Smooth muscle cell (in vitro differentiated cells): ENCODE results near the gene NAALADL1. TPM values are rescaled to one million over a fixed set of nuclear protein-coding genes. Genes with fewer than 3 reads are reported as not detected.

ENCODE experiments used
- DNase-seq: peaks from one replicate; lab custom pipeline; 2025; ENCODE audit not compliant: unreplicated experiment; lab: John Stamatoyannopoulos, UW
- H2AFZ ChIP-seq: fragments of 200-600 bp; sonication (generic); 2 replicates; pipeline ENCODE4 v1.6.0; 2016; ENCODE audit warnings: antibody characterized with exemption, low read depth, mild to moderate bottlenecking
- H3F3A ChIP-seq: fragments of 200-600 bp; sonication (generic); 2 replicates; pipeline ENCODE4 v1.6.0; 2017; ENCODE audit warnings: antibody characterized with exemption, low read depth
- H3K27ac ChIP-seq: fragments of 200-600 bp; sonication (generic); 2 replicates; pipeline ENCODE4 v1.5.1; 2016; ENCODE audit warnings: low read depth, mild to moderate bottlenecking
- H3K27me3 ChIP-seq: fragments of 200-600 bp; sonication (generic); 2 replicates; pipeline ENCODE4 v1.6.1; 2016; ENCODE audit warnings: low read depth, mild to moderate bottlenecking
- H3K36me3 ChIP-seq: fragments of 200-600 bp; sonication (generic); 2 replicates; pipeline ENCODE4 v1.5.1; 2016; ENCODE audit warnings: low read depth
- H3K4me1 ChIP-seq: fragments of 200-600 bp; sonication (generic); 2 replicates; pipeline ENCODE4 v1.5.1; 2016; ENCODE audit warnings: low read depth
- H3K4me2 ChIP-seq: fragments of 200-600 bp; sonication (generic); 2 replicates; pipeline ENCODE4 v1.6.0; 2016; ENCODE audit warnings: mild to moderate bottlenecking
- H3K4me3 ChIP-seq: fragments of 200-600 bp; sonication (generic); 2 replicates; pipeline ENCODE4 v1.5.1; 2016; ENCODE audit warnings: mild to moderate bottlenecking
- H3K79me2 ChIP-seq: fragments of 200-600 bp; sonication (generic); 2 replicates; pipeline ENCODE4 v1.6.0; 2016; ENCODE audit warnings: low read depth, mild to moderate bottlenecking
- H3K9ac ChIP-seq: fragments of 200-600 bp; sonication (generic); 2 replicates; pipeline ENCODE4 v1.6.0; 2016; ENCODE audit warnings: low read depth
- H3K9me3 ChIP-seq: fragments of 200-600 bp; sonication (generic); replicated peaks from 2 replicates; pipeline ENCODE4 v1.5.1; 2016; ENCODE audit warnings: low read depth
- H4K20me1 ChIP-seq: fragments of 200-600 bp; sonication (generic); 2 replicates; pipeline ENCODE4 v1.6.0; 2016; ENCODE audit warnings: low read depth
- CTCF ChIP-seq: fragments of 200-600 bp; sonication (generic); IDR thresholded peaks from 2 replicates; pipeline ENCODE4 v1.5.1; 2017; ENCODE audit warnings: borderline replicate concordance, mild to moderate bottlenecking, antibody characterized with exemption; ENCODE audit not compliant: insufficient read depth, poor library complexity, severe bottlenecking
- WGBS: methylation state at CpG from one replicate; pipeline ENCODE4 v1.1.7; 2016; ENCODE audit warnings: low lambda C conversion rate; 5-methylcytosine and 5-hydroxymethylcytosine counted together
- polyA plus RNA-seq: library from polyadenylated mRNA; unstranded; fragments of >200 nt; fragmentation: Nextera tagmentation; extraction: Ambion mirVana; gene quantifications from 2 replicates; pipeline ENCODE4 v1.2.1, GENCODE V29; 2016
- total RNA-seq: library from RNA; depleted of rRNA; stranded (reverse); fragments of >200 nt; gene quantifications from 2 replicates; pipeline ENCODE4 v1.2.3, GENCODE V29; 2014

NAALADL1 gene
- total and polyA plus RNA-seq, 2 experiments from 2014 or later, result 1.0 to 7.0 TPM

- peaks cover 5% of the 10 kb centered on the region for H3K79me2 ChIP-seq
- no peaks in the 10 kb centered on the region for H3K36me3 ChIP-seq
- no peak overlapping the region for H2AFZ ChIP-seq
- no peak for TF ChIP-seq CTCF
- H3K4me1 ChIP-seq, result no peaks in the 10 kb centered on the region
- H3K4me3 ChIP-seq, result no peak overlapping the region
- H3K27ac ChIP-seq, result no peak overlapping the region
- no peaks in the 10 kb centered on the region for H4K20me1 ChIP-seq
- WGBS, result 92% methylated on average over 6 of the region's 6 CpGs
- H3K4me2 ChIP-seq, result no peak overlapping the region
- DNase-seq, result no peak
- H3K9me3 ChIP-seq, result no peaks in the 10 kb centered on the region
- H3F3A ChIP-seq, result peaks cover 5% of the 10 kb centered on the region
- no peak overlapping the region for H3K9ac ChIP-seq
- no peaks in the 10 kb centered on the region for H3K27me3 ChIP-seq
Observed at GRCh38 chr11:65042891-65043290, 15.5 kb downstream of the NAALADL1 start.

GRCh38 chr11:65040847-65041622 is 17.3 kb downstream of the NAALADL1 start, which contains the start of gene SAC3D1:
TSS of gene SAC3D1 (plus strand) at chr11:65041210. CDS start at chr11:65041293, 83 bp downstream.
- H3K27me3 ChIP-seq, result no peaks in the 10 kb centered on the region
- peak within 1 kb of the TSS; percentile 52 for H3K27ac ChIP-seq
- H3K79me2 ChIP-seq, result peaks cover 5% of the 10 kb centered on the region
- no peaks in the 10 kb centered on the region for H3K9me3 ChIP-seq
- H3K4me3 ChIP-seq, result peak within 1 kb of the TSS; percentile 64
- 1% methylated on average over 66 of the region's 91 CpGs for WGBS
- H3K9ac ChIP-seq, result no peak within 1 kb of the TSS
- H4K20me1 ChIP-seq, result no peaks in the 10 kb centered on the region
- peak; percentile 79 for DNase-seq
- H2AFZ ChIP-seq, result peak within 1 kb of the TSS; percentile 53
- TF ChIP-seq CTCF, result no peak
- no peaks in the 10 kb centered on the region for H3K36me3 ChIP-seq
- peak within 1 kb of the TSS; percentile 91 for H3K4me2 ChIP-seq
- peaks cover 5% of the 10 kb centered on the region for H3F3A ChIP-seq
- H3K4me1 ChIP-seq, result no peaks in the 10 kb centered on the region

DNA sequence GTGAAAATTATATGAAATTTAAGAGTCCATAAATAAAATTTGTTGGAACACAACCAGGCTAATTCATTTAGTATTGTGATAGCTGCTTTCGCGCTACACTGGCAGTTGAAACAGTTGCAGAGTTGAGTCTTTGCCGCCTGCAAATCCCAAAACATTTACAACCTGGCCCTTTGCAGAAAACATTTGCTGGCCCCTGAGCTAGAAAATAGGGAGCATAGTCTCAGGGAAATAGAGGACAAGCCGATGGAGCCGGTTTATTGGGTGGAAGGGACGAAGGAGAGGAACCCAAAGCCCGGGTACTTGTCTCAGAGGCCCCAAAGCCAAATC is 17.9 kb downstream of the NAALADL1 start:
- Histone ChIP-seq H3K4me1 (no peaks in the 10 kb centered on the region), H3K27me3 (no peaks in the 10 kb centered on the region), H3K9me3 (no peaks in the 10 kb centered on the region), H4K20me1 (no peaks in the 10 kb centered on the region), H3K4me2 (peak overlapping the region; percentile 91), H3K9ac (no peak overlapping the region), H3F3A (peaks cover 5% of the 10 kb centered on the region), H3K79me2 (peaks cover 5% of the 10 kb centered on the region), H3K36me3 (no peaks in the 10 kb centered on the region), H3K27ac (peak overlapping the region; percentile 52), H2AFZ (peak overlapping the region; percentile 53), H3K4me3 (peak overlapping the region; percentile 64)
- TF ChIP-seq CTCF, result no peak
- 26% methylated on average over 7 of the region's 7 CpGs for WGBS
- no peak for DNase-seq

- 98% methylated on average over 6 of the region's 6 CpGs for WGBS
- H3K27me3 ChIP-seq, result no peaks in the 10 kb centered on the region
Observed at GRCh38 chr11:65036931-65037330, 21.4 kb downstream of the NAALADL1 start.

More at GRCh38 chr11:65036931-65037330, 21.4 kb downstream of the NAALADL1 start:
- H2AFZ ChIP-seq, result no peak overlapping the region
- TF ChIP-seq CTCF, result no peak
- H3K36me3 ChIP-seq, result no peaks in the 10 kb centered on the region
- H3K27ac ChIP-seq, result no peak overlapping the region
- no peak for DNase-seq
- H3F3A ChIP-seq, result peaks cover 5% of the 10 kb centered on the region
- no peak overlapping the region for H3K9ac ChIP-seq
- no peak overlapping the region for H3K4me2 ChIP-seq
- H3K4me3 ChIP-seq, result no peak overlapping the region
- H3K4me1 ChIP-seq, result no peaks in the 10 kb centered on the region
- H3K9me3 ChIP-seq, result no peaks in the 10 kb centered on the region
- no peaks in the 10 kb centered on the region for H4K20me1 ChIP-seq
- peaks cover 3% of the 10 kb centered on the region for H3K79me2 ChIP-seq
